Tibial nerve (tissue), 4 donors: ENCODE measurements around the gene OR10V1.

Source experiments
- EP300 ChIP-seq, 2 donors: sonication (generic); formaldehyde crosslinking; IDR thresholded peaks; one replicate each; pipeline ENCODE4 v1.6.1; 2017; ENCODE audit warnings: antibody characterized with exemption in 2 of 2, mild to moderate bottlenecking in 1 of 2
- TF ChIP-seq, protein P1 (sequence below), 5 experiments: fragments of 200-600 bp in 3 of 5; fragments of 450-650 bp in 2 of 5; sonication (generic) in 3 of 5; IDR thresholded peaks; one replicate each; pipeline ENCODE4 v1.5.1; 2016 to 2019; ENCODE audit warnings: antibody characterized with exemption in 5 of 5, mild to moderate bottlenecking in 3 of 5, moderate library complexity in 2 of 5

DNA sequence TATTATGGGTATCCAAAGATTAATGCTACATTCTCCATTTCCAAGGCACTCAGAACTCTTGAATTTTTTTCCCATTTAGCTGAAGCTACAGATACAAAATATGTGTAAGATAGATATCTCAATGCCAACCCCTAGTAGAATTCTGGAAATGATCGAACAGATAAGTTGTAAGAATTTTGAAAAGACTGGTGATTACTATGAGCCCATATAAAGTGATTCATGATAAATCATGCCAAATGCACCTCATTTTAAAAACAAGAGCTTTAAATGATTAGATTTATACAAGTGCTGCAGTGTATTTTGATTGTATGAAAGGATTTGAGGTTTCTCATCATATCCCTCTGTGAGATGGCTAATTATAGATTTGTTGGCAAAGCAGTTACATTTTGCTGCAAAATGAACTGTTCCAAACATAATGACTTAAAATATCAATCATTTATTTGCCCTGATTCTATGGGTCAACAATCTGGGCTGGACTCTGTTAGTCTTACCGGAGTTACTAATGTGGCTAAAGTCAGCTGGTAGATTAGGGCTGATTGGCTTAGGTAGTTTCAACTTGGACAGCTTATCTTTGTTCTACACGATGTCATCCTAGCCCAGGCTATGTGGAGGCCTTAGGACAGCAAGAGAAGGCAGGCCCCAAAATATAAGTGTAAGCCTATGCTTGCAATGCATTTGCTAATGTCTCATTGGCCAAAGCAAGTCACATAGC lies 3.4 kb downstream of the OR10V1 start:
- TF ChIP-seq, protein P1, sequence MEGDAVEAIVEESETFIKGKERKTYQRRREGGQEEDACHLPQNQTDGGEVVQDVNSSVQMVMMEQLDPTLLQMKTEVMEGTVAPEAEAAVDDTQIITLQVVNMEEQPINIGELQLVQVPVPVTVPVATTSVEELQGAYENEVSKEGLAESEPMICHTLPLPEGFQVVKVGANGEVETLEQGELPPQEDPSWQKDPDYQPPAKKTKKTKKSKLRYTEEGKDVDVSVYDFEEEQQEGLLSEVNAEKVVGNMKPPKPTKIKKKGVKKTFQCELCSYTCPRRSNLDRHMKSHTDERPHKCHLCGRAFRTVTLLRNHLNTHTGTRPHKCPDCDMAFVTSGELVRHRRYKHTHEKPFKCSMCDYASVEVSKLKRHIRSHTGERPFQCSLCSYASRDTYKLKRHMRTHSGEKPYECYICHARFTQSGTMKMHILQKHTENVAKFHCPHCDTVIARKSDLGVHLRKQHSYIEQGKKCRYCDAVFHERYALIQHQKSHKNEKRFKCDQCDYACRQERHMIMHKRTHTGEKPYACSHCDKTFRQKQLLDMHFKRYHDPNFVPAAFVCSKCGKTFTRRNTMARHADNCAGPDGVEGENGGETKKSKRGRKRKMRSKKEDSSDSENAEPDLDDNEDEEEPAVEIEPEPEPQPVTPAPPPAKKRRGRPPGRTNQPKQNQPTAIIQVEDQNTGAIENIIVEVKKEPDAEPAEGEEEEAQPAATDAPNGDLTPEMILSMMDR (IDR thresholded peaks at IDR 0.05), result no peak
- no peak for TF ChIP-seq EP300 (IDR thresholded peaks at IDR 0.05)
